Measurements from ENCODE around the gene RAPSN.

Gene RAPSN

DNA sequence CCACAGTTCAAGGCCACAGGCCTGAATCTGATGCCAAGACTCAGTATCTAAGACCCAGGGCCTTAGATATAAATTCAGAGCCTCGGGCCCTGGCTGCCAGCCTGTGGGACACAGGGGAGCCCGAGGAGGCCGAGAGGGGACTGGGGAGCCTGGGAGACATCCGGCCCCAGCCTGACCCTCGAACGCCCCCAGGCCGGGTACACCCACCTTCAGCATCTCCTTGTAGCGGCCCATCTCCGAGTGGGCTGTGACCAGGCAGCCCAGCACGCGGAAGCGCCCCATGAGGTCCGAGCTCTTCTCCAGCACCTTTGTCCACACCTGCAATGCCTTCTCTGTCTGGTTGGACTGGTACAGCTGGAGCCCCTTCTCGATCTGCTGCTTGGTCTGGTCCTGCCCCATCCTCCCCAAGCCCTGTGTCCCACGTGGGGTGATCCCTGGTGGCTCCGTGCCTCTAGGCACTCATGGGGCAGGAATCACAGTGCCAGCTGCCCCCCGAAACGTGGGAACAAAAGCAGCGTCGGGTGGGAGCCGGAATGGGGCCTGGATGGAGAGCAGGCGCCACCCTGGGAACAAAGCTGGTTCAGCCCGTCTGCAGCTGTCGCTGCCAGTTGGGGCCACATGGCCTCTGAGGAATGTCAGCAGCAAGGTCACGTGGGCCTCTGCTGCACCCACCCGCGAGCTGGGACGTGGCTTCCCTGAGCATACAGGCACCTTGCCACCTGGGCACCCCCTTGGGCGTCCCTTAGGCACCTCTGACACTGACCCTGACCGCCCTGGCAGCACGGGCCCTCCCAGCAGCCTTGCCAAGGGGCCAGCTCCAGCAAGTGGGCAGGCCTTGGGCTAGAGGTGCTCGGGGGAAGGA is at the start of gene RAPSN:
RAPSN (minus strand) TSS at position 571 of the 862 bp plus-strand sequence; CDS start at position 399, 172 bp downstream.
- no peak for DNase-seq (ENCODE audit: low read depth in 2 of 2)

DNA sequence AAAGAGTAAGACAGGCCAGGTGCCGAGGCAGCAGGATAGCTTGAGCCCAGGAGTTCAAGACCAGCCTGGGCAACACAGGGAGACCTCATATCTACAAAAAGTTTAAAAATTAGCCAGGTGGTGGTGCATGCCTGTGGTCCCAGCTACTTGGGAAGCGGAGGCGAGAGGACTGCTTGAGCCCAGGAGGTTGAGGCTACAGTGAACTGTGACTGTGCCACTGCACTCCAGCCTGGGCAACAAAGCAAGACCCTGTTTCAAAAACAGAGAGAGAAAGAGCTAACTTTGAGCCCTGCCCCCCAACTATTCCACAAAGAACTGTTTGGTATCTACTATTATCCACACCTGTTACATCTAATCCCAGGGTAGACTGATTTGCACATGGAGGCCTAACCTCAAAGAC is 49.2 kb upstream of the RAPSN start:
- no peak for DNase-seq (ENCODE audit: low read depth in 2 of 2)

GRCh38 chr11:47496808-47497207 is 47.9 kb upstream of the RAPSN start:
- no peak for DNase-seq (ENCODE audit: low read depth in 2 of 2)

DNA sequence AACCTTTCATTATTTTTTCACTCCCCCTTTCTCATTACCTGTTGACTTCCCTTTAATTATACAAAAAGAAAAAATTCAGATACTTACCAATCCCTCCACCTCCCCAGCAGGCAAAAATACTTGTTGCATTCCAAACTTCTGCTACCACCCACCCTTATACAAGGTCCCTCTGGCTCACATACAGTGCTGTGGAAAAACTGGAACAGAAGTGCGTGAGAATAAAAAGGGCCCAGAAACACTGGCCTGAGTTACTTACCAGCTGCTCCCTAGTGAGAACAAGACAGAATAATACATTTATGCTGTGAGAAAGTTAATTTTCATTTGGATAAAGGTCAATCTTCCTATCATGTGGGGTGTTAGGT is 46.9 kb upstream of the RAPSN start:
- no peak for DNase-seq (ENCODE audit: low read depth in 2 of 2)

- no peak for DNase-seq (ENCODE audit: low read depth in 2 of 2)
Measured at GRCh38 chr11:47495011-47495855, 46.3 kb upstream of the RAPSN start.

GRCh38 chr11:47489395-47489755 is 40.4 kb upstream of the RAPSN start:
- no peak for DNase-seq (ENCODE audit: low read depth in 2 of 2)

GRCh38 chr11:47488674-47489394 is 39.9 kb upstream of the RAPSN start:
- DNase-seq (ENCODE audit: low read depth in 2 of 2): no peak

GRCh38 chr11:47488111-47488510 is 39.2 kb upstream of the RAPSN start:
- no peak for DNase-seq (ENCODE audit: low read depth in 2 of 2)

DNA sequence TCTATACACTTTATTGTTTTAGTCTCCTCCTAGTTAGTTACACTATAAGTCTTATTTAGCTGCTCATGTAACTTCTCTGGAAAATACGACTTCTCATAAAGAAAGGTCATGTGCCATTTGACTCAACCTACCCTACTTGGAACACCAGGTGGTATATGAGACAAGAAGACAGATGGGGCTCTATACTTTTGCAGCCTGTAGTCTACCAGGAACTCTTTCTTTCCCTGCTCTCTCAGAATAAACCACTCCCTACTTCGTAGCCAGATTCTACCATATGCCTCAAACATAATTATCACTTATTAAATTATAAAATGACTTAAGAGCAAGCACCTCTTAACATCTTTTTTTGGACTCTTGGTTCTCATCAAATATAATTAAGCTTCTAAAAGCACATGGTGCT is 38.5 kb upstream of the RAPSN start:
- no peak for DNase-seq (ENCODE audit: low read depth in 2 of 2)

DNA sequence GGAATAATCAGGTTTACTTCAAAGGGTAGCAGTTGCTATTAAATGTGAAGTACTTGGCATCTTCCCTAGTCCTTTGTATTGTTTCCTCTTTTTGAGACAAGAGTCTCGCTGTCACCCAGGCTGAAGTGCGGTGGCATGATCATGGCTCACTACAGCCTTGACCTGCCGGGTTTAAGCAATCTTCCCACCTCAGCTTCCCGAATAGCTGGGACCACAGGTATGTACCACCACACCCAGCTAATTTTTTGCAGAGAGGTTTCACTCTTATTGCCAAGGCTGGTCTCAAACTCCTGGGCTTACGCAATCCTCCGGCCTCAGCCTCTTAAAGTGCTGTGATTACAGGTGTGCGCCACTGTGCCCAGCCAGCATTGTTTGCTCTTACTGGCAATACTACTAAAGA is 36.2 kb upstream of the RAPSN start:
- DNase-seq (ENCODE audit: low read depth in 2 of 2): no peak

DNA sequence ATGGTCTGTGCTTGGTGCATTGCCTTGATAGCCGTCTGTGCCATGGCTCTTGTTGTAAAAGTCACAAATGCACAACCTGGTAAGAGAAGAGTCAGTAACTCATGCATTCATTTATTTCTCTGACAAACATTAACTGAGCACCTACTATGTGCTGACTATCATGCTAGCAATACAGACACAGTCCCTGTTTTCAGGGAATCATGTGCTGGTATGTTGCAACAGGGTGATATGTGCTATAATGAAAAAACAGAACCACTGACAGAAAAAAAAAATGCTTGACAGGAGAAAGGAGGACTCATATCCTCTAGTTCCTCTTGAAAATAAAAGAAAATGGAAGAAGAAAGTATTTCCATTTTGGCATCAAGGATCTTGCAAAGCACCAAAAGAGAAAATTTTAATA is 34.5 kb upstream of the RAPSN start:
- DNase-seq (ENCODE audit: low read depth in 2 of 2): no peak

- no peak for DNase-seq (ENCODE audit: low read depth in 2 of 2)
Measured at GRCh38 chr11:47480762-47481161, 31.8 kb upstream of the RAPSN start.

- DNase-seq (ENCODE audit: low read depth in 2 of 2): no peak
Measured at GRCh38 chr11:47478651-47479329, 29.9 kb upstream of the RAPSN start.

- DNase-seq (ENCODE audit: low read depth in 2 of 2): no peak
Measured at GRCh38 chr11:47477753-47478152, 28.8 kb upstream of the RAPSN start.

DNA sequence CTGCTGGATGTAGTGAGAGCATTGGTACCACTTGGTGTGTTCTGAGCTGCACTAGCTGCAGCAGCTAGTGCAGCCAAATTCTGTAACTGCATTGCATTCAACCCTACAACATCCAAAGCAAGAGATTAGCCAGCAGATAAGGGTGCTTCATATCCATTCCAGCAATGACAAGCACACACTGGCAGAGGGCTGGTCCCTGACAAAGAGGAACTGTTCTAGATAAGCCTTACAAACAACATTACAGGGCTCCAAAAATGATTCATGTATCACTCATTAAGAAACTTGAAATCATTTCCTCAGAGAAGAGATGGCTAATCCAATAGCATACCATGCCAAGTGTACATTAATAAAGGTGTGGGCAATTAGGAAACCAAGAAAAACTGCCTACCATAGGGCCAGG is 28.4 kb upstream of the RAPSN start:
- no peak for DNase-seq (ENCODE audit: low read depth in 2 of 2)

GRCh38 chr11:47470671-47471070 is 21.7 kb upstream of the RAPSN start:
- no peak for DNase-seq (ENCODE audit: low read depth in 2 of 2)

DNA sequence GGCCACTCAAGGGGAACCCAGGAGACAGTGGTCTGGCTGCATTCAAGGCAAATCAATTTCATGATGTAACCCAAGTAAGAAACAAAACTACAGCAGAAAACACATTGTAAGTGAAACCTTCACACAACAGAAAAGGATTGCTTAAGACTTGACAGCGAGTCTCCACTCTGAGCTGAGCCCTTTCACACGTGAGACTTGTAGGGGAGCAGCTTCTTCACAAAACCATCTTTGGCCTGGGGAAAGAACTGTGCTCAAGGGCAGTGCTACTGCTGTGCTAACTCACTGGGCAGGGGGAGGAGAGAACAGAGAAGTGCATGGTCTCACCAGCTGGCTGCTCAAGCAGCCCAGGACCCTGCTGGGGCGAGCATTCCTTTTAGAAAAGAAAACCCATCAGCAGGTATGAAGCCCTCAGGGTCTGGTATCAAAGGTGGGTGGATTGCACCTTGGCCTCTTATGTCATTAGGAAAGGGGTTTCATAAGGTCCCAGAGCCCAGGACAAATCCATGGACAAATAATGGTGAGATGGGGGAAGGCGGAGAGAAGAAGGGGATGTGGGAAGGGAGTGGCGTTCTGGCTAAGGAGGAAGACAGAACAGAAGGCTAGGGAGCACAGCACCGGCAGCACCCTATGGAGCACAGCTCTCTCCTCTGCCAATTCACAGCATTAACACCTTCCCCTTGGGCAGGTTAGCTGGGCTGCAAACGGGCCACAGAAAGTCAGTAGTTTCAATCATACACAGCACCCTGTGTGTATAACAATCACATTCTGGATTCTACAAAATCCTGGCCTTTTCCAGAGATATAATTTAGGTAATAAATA is 20.6 kb upstream of the RAPSN start:
- no peak for DNase-seq (ENCODE audit: low read depth in 2 of 2)

DNA sequence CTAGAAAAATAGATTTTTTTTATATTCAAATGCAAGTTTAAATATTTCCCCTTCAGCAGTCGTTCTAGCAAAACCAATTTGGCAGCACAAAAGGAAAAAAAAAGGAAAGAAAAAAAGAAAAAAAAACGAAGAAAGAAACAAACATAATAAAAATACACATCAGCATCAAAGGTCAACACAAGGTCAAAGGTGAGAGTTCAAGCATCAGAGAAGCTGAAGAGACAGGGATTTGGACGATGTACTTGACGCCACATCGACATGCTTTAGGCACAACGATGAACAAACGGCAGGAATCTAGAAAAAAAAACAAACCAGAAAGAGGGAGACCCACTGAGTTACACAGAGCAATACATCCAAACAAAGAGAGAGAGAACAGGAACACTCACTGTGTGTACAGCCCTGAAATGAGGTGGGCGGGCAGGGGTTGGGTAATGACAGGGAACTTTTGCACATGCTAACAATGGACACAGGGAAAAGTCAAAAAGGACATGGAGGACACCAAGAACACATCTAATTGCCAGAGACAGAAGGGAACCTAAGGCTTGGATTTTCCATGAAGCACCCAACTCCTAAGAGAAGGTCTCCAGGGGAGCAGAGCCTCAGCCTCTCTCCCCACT is 19.8 kb upstream of the RAPSN start:
- DNase-seq (ENCODE audit: low read depth in 2 of 2): no peak

GRCh38 chr11:47467357-47467756 is 18.4 kb upstream of the RAPSN start:
- no peak for DNase-seq (ENCODE audit: low read depth in 2 of 2)

DNA sequence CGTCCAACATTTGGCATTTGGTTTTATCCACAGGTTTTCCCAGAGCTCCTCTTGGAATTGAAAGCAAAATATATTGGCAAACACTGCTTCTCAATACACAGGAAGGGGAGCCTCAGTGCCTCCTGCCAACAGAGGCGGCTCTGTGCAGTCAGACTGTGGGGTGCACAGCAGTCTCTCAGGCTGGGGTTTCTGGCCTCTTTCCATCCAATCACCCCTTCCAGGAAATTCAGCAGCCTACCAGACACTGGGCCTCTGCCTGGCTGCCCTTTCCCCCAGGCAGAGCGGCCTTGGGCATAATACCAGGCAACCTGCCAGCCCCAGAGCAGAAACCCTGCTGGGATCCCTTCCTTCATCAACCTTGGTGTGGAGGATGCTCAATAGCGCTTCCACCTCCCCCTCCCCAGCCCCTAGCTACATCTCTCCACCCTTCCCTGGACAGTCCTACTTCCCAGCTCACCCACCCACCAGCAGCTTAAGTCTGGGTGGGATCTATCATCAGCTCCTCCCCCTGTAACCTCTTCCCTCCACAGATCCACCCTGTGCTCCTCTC is 17.8 kb upstream of the RAPSN start:
- no peak for DNase-seq (ENCODE audit: low read depth in 2 of 2)
